GM12874 (cell line): ENCODE measurements around the gene AK8.

Experiments used
- CTCF ChIP-seq: IDR thresholded peaks from 2 replicates; pipeline ENCODE4 v1.5.1; 2011; ENCODE audit warnings: low read depth, mild to moderate bottlenecking, control low read depth, low read length, moderate library complexity; ENCODE audit not compliant: insufficient read depth

AK8 gene

GRCh38 chr9:132842124-132843044, 35.7 kb downstream of the AK8 start:
- TF ChIP-seq CTCF, result no peak

- no peak for TF ChIP-seq CTCF
Observed at GRCh38 chr9:132840980-132841379, 37.1 kb downstream of the AK8 start.

- TF ChIP-seq CTCF, result no peak
Observed at GRCh38 chr9:132838291-132838690, 39.8 kb downstream of the AK8 start.

- TF ChIP-seq CTCF, result no peak
Observed at GRCh38 chr9:132837501-132838286, 40.4 kb downstream of the AK8 start.

GRCh38 chr9:132834343-132834742, 43.7 kb downstream of the AK8 start:
- TF ChIP-seq CTCF, result no peak

- TF ChIP-seq CTCF, result no peak
Observed at GRCh38 chr9:132833550-132834121, 44.4 kb downstream of the AK8 start.
